K562 (cell line): ENCODE results near the gene NDUFAF8. TPM values are rescaled to one million over a fixed set of nuclear protein-coding genes. Genes with fewer than 3 reads are reported as not detected.
A peak's percentile ranks its signal among the peaks of the same experiment; 100 is the strongest.

Source experiments
- ATAC-seq: fragments of 200-7000 bp; cut with Tn5 transposase; 3 replicates; pipeline ENCODE4 v1.9.1; 2020; ENCODE audit warnings: moderate library complexity
- BruUV-seq: library from RNA; stranded (reverse); fragments of 400-500 nt; replicated peaks from 2 replicates; lab custom pipeline; 2021; lab: Mats Ljungman, UMichigan
- CTCF ChIA-PET: fragments of 300-600 bp; formaldehyde crosslinking; extraction: SDS; loops from one replicate; lab custom pipeline; 2021; ENCODE audit warnings: low intra/inter-chr PET ratio; lab: Yijun Ruan, JAX
- POLR2A ChIA-PET: fragments of 300-600, 350-650 bp; sonication (Branson Sonifier 250); formaldehyde crosslinking; extraction: SDS; loops from one replicate; lab custom pipeline; 2021; ENCODE audit warnings: antibody characterized with exemption, inconsistent platforms; lab: Yijun Ruan, JAX
- DNase-seq, 4 experiments: peaks; one replicate each; pipeline versions ENCODE4 v3.0.0 to v3.0.0-alpha.2; 2011 to 2018; ENCODE audit warnings: low spot score in 3 of 4, mixed read lengths in 3 of 4; ENCODE audit errors: extremely low read depth in 1 of 4
- FAIRE-seq: peaks from 2 replicates; lab custom pipeline; 2011; peaks lifted over from hg19 to GRCh38; lab: Jason Lieb, UNC
- H2AFZ ChIP-seq: 2 replicates; pipeline ENCODE4 v1.6.0; 2011; ENCODE audit warnings: low read depth, low read length, control low read depth, inconsistent platforms
- H3K27ac ChIP-seq: fragments of 200-600 bp; 3 replicates; pipeline ENCODE4 v1.8.0; 2011; ENCODE audit warnings: low read depth, mild to moderate bottlenecking, control low read depth, inconsistent platforms, low read length, moderate library complexity, mixed read lengths; ENCODE audit errors: extremely low read depth
- H3K27me3 ChIP-seq, 2 experiments: fragments of 300-600 bp in 1 of 2; 2 replicates in 1 of 2; 3 replicates in 1 of 2; pipeline versions ENCODE4 v1.6.0 to v1.8.0; 2011; ENCODE audit warnings: inconsistent platforms in 2 of 2, low read length in 2 of 2, mild to moderate bottlenecking in 1 of 2, mixed read lengths in 1 of 2, moderate library complexity in 1 of 2; ENCODE audit not compliant: control insufficient read depth in 2 of 2, insufficient read depth in 2 of 2
- H3K36me3 ChIP-seq: fragments of 300-600 bp; 3 replicates; pipeline ENCODE4 v1.8.0; 2011; ENCODE audit warnings: mild to moderate bottlenecking, low read length, inconsistent platforms; ENCODE audit not compliant: control insufficient read depth, insufficient read depth
- H3K4me1 ChIP-seq, 2 experiments: fragments of 200-600 bp in 1 of 2; replicated peaks in 1 of 2; 2 replicates in 1 of 2; 3 replicates in 1 of 2; pipeline versions ENCODE4 v1.5.1 to v1.8.0; 2011; ENCODE audit warnings: inconsistent platforms in 2 of 2, low read length in 2 of 2, mild to moderate bottlenecking in 1 of 2, mixed read lengths in 1 of 2, moderate library complexity in 1 of 2; ENCODE audit not compliant: control insufficient read depth in 2 of 2, insufficient read depth in 2 of 2
- H3K4me2 ChIP-seq: 2 replicates; pipeline ENCODE4 v1.6.1; 2011; ENCODE audit warnings: low read length, control low read depth, inconsistent platforms, mixed read lengths; ENCODE audit not compliant: insufficient read depth
- H3K4me3 ChIP-seq: fragments of 200-600 bp; sonication (generic), shearing (Covaris generic); 2 replicates; pipeline ENCODE4 v1.5.1; 2016; ENCODE audit warnings: control low read depth, inconsistent platforms
- H3K79me2 ChIP-seq: fragments of 200-600 bp; 3 replicates; pipeline ENCODE4 v1.8.0; 2011; ENCODE audit warnings: low read length, inconsistent platforms; ENCODE audit not compliant: control insufficient read depth, insufficient read depth
- H3K9ac ChIP-seq, 2 experiments: 2 replicates each; pipeline versions ENCODE4 v1.6.0 to v1.6.1; 2011; ENCODE audit warnings: low read depth in 2 of 2, low read length in 2 of 2, control low read depth in 1 of 2, inconsistent platforms in 1 of 2, mild to moderate bottlenecking in 1 of 2, mixed read lengths in 1 of 2; ENCODE audit not compliant: insufficient read depth in 1 of 2
- H3K9me1 ChIP-seq: one replicate; pipeline ENCODE4 v1.6.0; 2011; ENCODE audit warnings: inconsistent platforms, mild to moderate bottlenecking, low read length, moderate library complexity; ENCODE audit not compliant: control insufficient read depth, insufficient read depth
- H3K9me3 ChIP-seq: replicated peaks from 2 replicates; pipeline ENCODE4 v1.5.1; 2011; ENCODE audit warnings: low read depth, low read length, inconsistent platforms; ENCODE audit not compliant: control insufficient read depth, insufficient read depth
- H4K20me1 ChIP-seq: replicated peaks from 2 replicates; pipeline ENCODE4 v1.6.1; 2011; ENCODE audit warnings: low read length, inconsistent platforms, mixed read lengths; ENCODE audit not compliant: control insufficient read depth, insufficient read depth
- BRCA1 ChIP-seq, 2 experiments: fragments of 450-650 bp in 1 of 2; sonication (generic) in 1 of 2; formaldehyde crosslinking in 1 of 2; IDR thresholded peaks; 2 replicates each; pipeline versions ENCODE4 v1.5.0 to v1.6.1; 2017 to 2020; ENCODE audit warnings: mild to moderate bottlenecking in 1 of 2, missing genetic modification reagents in 1 of 2
- CREBBP ChIP-seq: IDR thresholded peaks from one replicate; pipeline ENCODE4 v1.6.1; 2012; ENCODE audit warnings: low read depth, mild to moderate bottlenecking, control low read depth, inconsistent platforms, low read length
- ETV5 ChIP-seq: sonication (generic); formaldehyde crosslinking; IDR thresholded peaks from 2 replicates; pipeline ENCODE4 v1.4.0; 2020; ENCODE audit warnings: low read depth, mild to moderate bottlenecking, missing genetic modification reagents
- GABPB1 ChIP-seq: sonication (generic); formaldehyde crosslinking; IDR thresholded peaks from 2 replicates; pipeline ENCODE4 v1.8.0; 2022; ENCODE audit warnings: mild to moderate bottlenecking, missing genetic modification reagents
- GATAD2B ChIP-seq: fragments of 450-650 bp; IDR thresholded peaks from 2 replicates; pipeline ENCODE4 v1.6.1; 2017; ENCODE audit warnings: mild to moderate bottlenecking, borderline replicate concordance
- GTF2A2 ChIP-seq: IDR thresholded peaks from 2 replicates; pipeline ENCODE4 v1.6.1; 2016; ENCODE audit warnings: mild to moderate bottlenecking, missing genetic modification characterization, missing compliant biosample characterization
- GTF2E2 ChIP-seq: fragments of 200-800 bp; sonication (Bioruptor generic); IDR thresholded peaks from 2 replicates; pipeline ENCODE4 v1.6.1; 2016; ENCODE audit warnings: missing genetic modification characterization, missing compliant biosample characterization
- HIVEP1 ChIP-seq: fragments of 250-450 bp; sonication (Bioruptor Pico); IDR thresholded peaks from 2 replicates; pipeline ENCODE4 v1.4.0; 2020; ENCODE audit warnings: mild to moderate bottlenecking
- HMGN3 ChIP-seq: IDR thresholded peaks from 2 replicates; pipeline ENCODE4 v1.6.1; 2011; ENCODE audit warnings: borderline replicate concordance, low read depth, mild to moderate bottlenecking, mixed read lengths, low read length; ENCODE audit not compliant: insufficient read length; ENCODE audit errors: extremely low read depth
- ILK ChIP-seq: fragments of 450-650 bp; IDR thresholded peaks from 2 replicates; pipeline ENCODE4 v1.6.1; 2016; ENCODE audit warnings: missing genetic modification characterization, low read depth, mild to moderate bottlenecking, missing compliant biosample characterization, moderate library complexity, borderline replicate concordance
- KLF16 ChIP-seq: IDR thresholded peaks from 2 replicates; pipeline ENCODE4 v1.6.1; 2016; ENCODE audit warnings: antibody characterized with exemption
- MAFF ChIP-seq: IDR thresholded peaks from 2 replicates; pipeline ENCODE4 v1.6.1; 2012; ENCODE audit warnings: low read length, improper control_type of control experiment
- NR2F6 ChIP-seq: fragments of 450-650 bp; formaldehyde crosslinking; IDR thresholded peaks from 2 replicates; pipeline ENCODE4 v1.4.0; 2020; ENCODE audit warnings: mild to moderate bottlenecking
- SREBF1 ChIP-seq: fragments of 150-350 bp; IDR thresholded peaks from 2 replicates; pipeline ENCODE4 v1.6.1; 2014; ENCODE audit warnings: antibody characterized with exemption, low read depth, low read length, borderline replicate concordance
- TAF15 ChIP-seq: fragments of 200-400 bp; formaldehyde crosslinking; IDR thresholded peaks from 2 replicates; pipeline ENCODE4 v1.6.1; 2017; ENCODE audit warnings: mild to moderate bottlenecking, low read depth, low read length, moderate library complexity
- TBP ChIP-seq: optimal IDR thresholded peaks from 2 replicates; pipeline ENCODE3; 2011; ENCODE audit warnings: low read depth, low read length, improper control_type of control experiment
- TSC22D4 ChIP-seq: fragments of 450-650 bp; IDR thresholded peaks from 2 replicates; pipeline ENCODE4 v1.6.1; 2016; ENCODE audit warnings: missing genetic modification characterization, missing biosample characterization, control low read depth
- WHSC1 ChIP-seq: IDR thresholded peaks from one replicate; pipeline ENCODE4 v1.6.1; 2012; ENCODE audit warnings: low read length, control low read depth, inconsistent platforms
- ZNF232 ChIP-seq: sonication (generic); formaldehyde crosslinking; IDR thresholded peaks from 2 replicates; pipeline ENCODE4 v1.8.0; 2022; ENCODE audit warnings: mild to moderate bottlenecking, missing genetic modification reagents
- ZNF507 ChIP-seq: conservative IDR thresholded peaks from 2 replicates; pipeline ENCODE4 v1.6.1; 2017; ENCODE audit warnings: missing genetic modification characterization, missing compliant biosample characterization
- WGBS: fragments of 100-300 bp; shearing (Covaris generic); methylation state at CpG from one replicate; pipeline ENCODE4 v1.1.6; 2016; ENCODE audit warnings: low coverage, mixed read lengths; ENCODE audit not compliant: insufficient coverage; ENCODE audit errors: missing lambda C conversion rate; 5-methylcytosine and 5-hydroxymethylcytosine counted together
- in situ Hi-C: fragments of 300-500 bp; cut with MboI; formaldehyde crosslinking; loops from 4 replicates; pipeline ENCODE4 v1.15.0; 2018; ENCODE audit warnings: inconsistent platforms, mixed read lengths
- intact Hi-C: fragments of 100-400 bp; cut with micrococcal nuclease; formaldehyde crosslinking; loops from 2 replicates; pipeline ENCODE4 v1.14.2; 2022
- polyA plus RNA-seq, 8 experiments: library from polyadenylated mRNA; depleted of rRNA in 4 of 8; stranded (reverse) in 5 of 8; unstranded in 3 of 8; fragments of >200 nt; fragmentation: Nextera tagmentation in 2 of 8; fragmentation: Illumina TruSeq in 1 of 8; extraction: Ambion mirVana in 2 of 8; extraction: Trizol in 1 of 8; gene quantifications; 2 replicates each; pipeline versions ENCODE4 v1.2.1 to v1.2.3, GENCODE V29; 2011 to 2014; ENCODE audit warnings: inconsistent platforms in 1 of 8, missing spikeins in 1 of 8
- total RNA-seq, 7 experiments: library from RNA; depleted of rRNA in 6 of 7; stranded (reverse); fragments of >200 nt in 6 of 7; fragmentation: Illumina TruSeq in 2 of 7; extraction: Trizol in 2 of 7; gene quantifications; 2 replicates each; pipeline versions ENCODE4 v1.2.1 to v1.2.3, GENCODE V29; 2011 to 2021; ENCODE audit warnings: low replicate concordance in 1 of 7

NDUFAF8 gene
- total and polyA plus RNA-seq, 9 of the 15 experiments (the other 6 are each of a cell fraction or from before 2014, with no cell fraction given), result 13.5 to 144 (median 90.0) TPM

- Histone ChIP-seq H3K4me2 (no peak overlapping the region), H4K20me1 (no peaks in the 10 kb centered on the region), H3K27me3 (no peaks in the 10 kb centered on the region), H3K4me1 (peaks cover 3 to 41% of the 10 kb centered on the region in 2 experiments), H3K36me3 (peaks cover 8% of the 10 kb centered on the region; the same call in 1 of the 3 replicates), H3K4me3 (no peak overlapping the region), H3K9ac (no peak overlapping the region), H3K79me2 (peaks cover 5% of the 10 kb centered on the region; the same call in 2 of the 3 replicates), H2AFZ (no peak overlapping the region)
- POLR2A ChIA-PET, result no interaction called here
- no peak for FAIRE-seq
- intact Hi-C loops, result no loop called here
- ATAC-seq, result no peak
- in situ Hi-C loops, result no loop called here
- no peak for DNase-seq
- WGBS, result 85% methylated on average over 10 of the region's 13 CpGs
- CTCF ChIA-PET, result no interaction called here
- BruUV-seq, result no TSS peak
- no peak for TF ChIP-seq NR2F6 (CRISPR knock-in tag)
- TF ChIP-seq ZNF507, result no peak
- no peak for TF ChIP-seq GABPB1
- TF ChIP-seq SREBF1, result no peak
- no peak for TF ChIP-seq TSC22D4 (tag)
- TF ChIP-seq MAFF, result no peak
- TF ChIP-seq, all 486 proteins: peak for 0
- H3K9me1 ChIP-seq, result no peaks in the 10 kb centered on the region
- H3K27ac ChIP-seq, result no peak overlapping the region
- no peaks in the 10 kb centered on the region for H3K9me3 ChIP-seq
Measured at GRCh38 chr17:81218459-81218858, 20.7 kb upstream of the NDUFAF8 start.

GRCh38 chr17:81218991-81219390, 20.1 kb upstream of the NDUFAF8 start:
- Histone ChIP-seq H3K4me2 (no peak overlapping the region), H3K4me3 (no peak overlapping the region), H2AFZ (no peak overlapping the region), H3K9ac (peak overlapping the region in 1 of 2 experiments; percentile 55; a peak in 1 of 4 replicates), H3K9me3 (no peaks in the 10 kb centered on the region), H3K27me3 (no peaks in the 10 kb centered on the region), H3K9me1 (no peaks in the 10 kb centered on the region), H3K4me1 (peaks cover 8 to 45% of the 10 kb centered on the region in 2 experiments), H3K79me2 (peaks cover 5% of the 10 kb centered on the region; the same call in 2 of the 3 replicates), H3K36me3 (peaks cover 8% of the 10 kb centered on the region; the same call in 1 of the 3 replicates), H3K27ac (no peak overlapping the region), H4K20me1 (no peaks in the 10 kb centered on the region)
- 69% methylated on average over 4 of the region's 11 CpGs for WGBS
- no TSS peak for BruUV-seq
- no peak for DNase-seq
- FAIRE-seq, result no peak
- in situ Hi-C loops, result no loop called here
- ChIA-PET POLR2A (interaction anchor here (0.8 to 1.0 kb wide), 2 partner anchors 38 to 199 kb away, joined by 3 read pairs; no protein-coding TSS in a partner anchor), CTCF (no interaction called here)
- intact Hi-C loops, result no loop called here
- ATAC-seq, result no peak
- TF ChIP-seq BRCA1 (IDR thresholded peaks at IDR 0.05), result no peak
- no peak for TF ChIP-seq BRCA1 (CRISPR knock-in tag; IDR thresholded peaks at IDR 0.05)
- TF ChIP-seq TBP, result no peak
- TF ChIP-seq ETV5 (CRISPR knock-in tag), result no peak
- TF ChIP-seq HMGN3, result no peak
- TF ChIP-seq KLF16, result no peak
- no peak for TF ChIP-seq HIVEP1
- no peak for TF ChIP-seq TAF15
- TF ChIP-seq GTF2A2 (tag), result no peak
- no peak for TF ChIP-seq ILK
- TF ChIP-seq ZNF232 (CRISPR knock-in tag), result no peak
- TF ChIP-seq CREBBP, result no peak
- TF ChIP-seq GATAD2B, result no peak
- no peak for TF ChIP-seq GTF2E2
- no peak for TF ChIP-seq WHSC1
